ENCODE measurements around the gene TPGS1.

GRCh38 chr19:478976-479375 is 28.3 kb upstream of the TPGS1 start:
- TF ChIP-seq CTCF (IDR thresholded peaks at IDR 0.05; ENCODE audit: borderline replicate concordance, extremely low read depth, low read length, poor library complexity, severe bottlenecking) (no peak), EZH2 (IDR thresholded peaks at IDR 0.05; ENCODE audit: borderline replicate concordance, low read depth, low read length, severe bottlenecking) (no peak)

All from DND-41 (cell line).